K562 (cell line): ENCODE measurements around the gene CPSF7. TPM values are rescaled to one million over a fixed set of nuclear protein-coding genes. Genes with fewer than 3 reads are reported as not detected.

ENCODE experiments used
- CBFB ChIP-seq: sonication (generic); formaldehyde crosslinking; IDR thresholded peaks from 2 replicates; pipeline ENCODE4 v1.4.0; 2020; ENCODE audit warnings: mild to moderate bottlenecking, missing genetic modification reagents
- DPF2 ChIP-seq: fragments of 450-650 bp; IDR thresholded peaks from 2 replicates; pipeline ENCODE4 v1.6.1; 2016
- FOSL1 ChIP-seq: fragments of 200-800 bp; sonication (Bioruptor generic); conservative IDR thresholded peaks from 2 replicates; pipeline ENCODE4 v1.6.1; 2016; ENCODE audit warnings: missing genetic modification characterization, missing compliant biosample characterization
- HMGXB4 ChIP-seq: sonication (generic); formaldehyde crosslinking; IDR thresholded peaks from 2 replicates; pipeline ENCODE4 v1.8.1; 2023; ENCODE audit warnings: mild to moderate bottlenecking, missing genetic modification reagents
- HNRNPL ChIP-seq: fragments of 200-400 bp; formaldehyde crosslinking; IDR thresholded peaks from 2 replicates; pipeline ENCODE4 v1.6.1; 2017; ENCODE audit warnings: low read depth, mild to moderate bottlenecking, low read length
- KAT7 ChIP-seq: sonication (generic); formaldehyde crosslinking; IDR thresholded peaks from 2 replicates; pipeline ENCODE4 v1.8.0; 2022; ENCODE audit warnings: missing genetic modification reagents, mild to moderate bottlenecking, borderline replicate concordance
- SIX5 ChIP-seq, 2 experiments: IDR thresholded peaks; 2 replicates each; pipeline ENCODE4 v1.6.1; 2011; ENCODE audit warnings: low read length in 2 of 2, borderline replicate concordance in 1 of 2, low read depth in 1 of 2, mild to moderate bottlenecking in 1 of 2, moderate library complexity in 1 of 2; ENCODE audit not compliant: insufficient read depth in 1 of 2
- SNRNP70 ChIP-seq: fragments of 200-400 bp; formaldehyde crosslinking; optimal IDR thresholded peaks from 2 replicates; pipeline ENCODE3; 2017; ENCODE audit warnings: low read depth, low read length
- THRB ChIP-seq: fragments of 450-650 bp; formaldehyde crosslinking; conservative IDR thresholded peaks from 2 replicates; pipeline ENCODE4 v1.4.0; 2022; ENCODE audit warnings: mild to moderate bottlenecking, missing genetic modification characterization
- YY1 ChIP-seq, 3 experiments: IDR thresholded peaks; 2 replicates each; pipeline ENCODE4 v1.6.1; 2011; ENCODE audit warnings: low read length in 2 of 3, mild to moderate bottlenecking in 2 of 3, moderate library complexity in 2 of 3, borderline replicate concordance in 1 of 3, control low read depth in 1 of 3, low read depth in 1 of 3; ENCODE audit not compliant: insufficient read depth in 3 of 3, insufficient replicate concordance in 2 of 3, control insufficient read depth in 1 of 3, insufficient read length in 1 of 3; ENCODE audit errors: extremely low read depth in 1 of 3
- ZNF609 ChIP-seq: sonication (generic); formaldehyde crosslinking; IDR thresholded peaks from 2 replicates; pipeline ENCODE4 v1.8.1; 2023; ENCODE audit warnings: missing genetic modification reagents, mild to moderate bottlenecking, borderline replicate concordance
- ZNF77 ChIP-seq: fragments of 250-450 bp; sonication (Bioruptor Pico); IDR thresholded peaks from 2 replicates; pipeline ENCODE4 v1.5.0; 2020
- polyA plus RNA-seq, 8 experiments: library from polyadenylated mRNA; depleted of rRNA in 4 of 8; stranded (reverse) in 5 of 8; unstranded in 3 of 8; fragments of >200 nt; fragmentation: Nextera tagmentation in 2 of 8; fragmentation: Illumina TruSeq in 1 of 8; extraction: Ambion mirVana in 2 of 8; extraction: Trizol in 1 of 8; gene quantifications; 2 replicates each; pipeline versions ENCODE4 v1.2.1 to v1.2.3, GENCODE V29; 2011 to 2014; ENCODE audit warnings: inconsistent platforms in 1 of 8, missing spikeins in 1 of 8
- total RNA-seq, 7 experiments: library from RNA; depleted of rRNA in 6 of 7; stranded (reverse); fragments of >200 nt in 6 of 7; fragmentation: Illumina TruSeq in 2 of 7; extraction: Trizol in 2 of 7; gene quantifications; 2 replicates each; pipeline versions ENCODE4 v1.2.1 to v1.2.3, GENCODE V29; 2011 to 2021; ENCODE audit warnings: low replicate concordance in 1 of 7
- TF ChIP-seq, protein P1 (sequence below): fragments of 250-450 bp; sonication (Bioruptor Pico); IDR thresholded peaks from 2 replicates; pipeline ENCODE4 v1.8.0; 2022; ENCODE audit warnings: moderate library complexity, mild to moderate bottlenecking, inconsistent platforms
- TF ChIP-seq, protein P2 (sequence below): IDR thresholded peaks from 2 replicates; pipeline ENCODE4 v1.6.1; 2011; ENCODE audit not compliant: insufficient read length; ENCODE audit errors: extremely low read depth

Gene CPSF7
- total and polyA plus RNA-seq, 9 of the 15 experiments (the other 6 are each of a cell fraction or from before 2014, with no cell fraction given) = 14.8 to 104 (median 44.1) TPM

- 0 out of 4 replicates have a peak, but pooled peaks of 1 of the 2 experiments have one; percentile 5 for TF ChIP-seq SIX5 (IDR thresholded peaks at IDR 0.05; ENCODE audit: borderline replicate concordance in 1 of 2, insufficient read depth in 1 of 2, low read depth in 1 of 2, low read length in 2 of 2)
- TF ChIP-seq THRB (CRISPR knock-in tag) = peak; percentile 86; the same call in 1 of the 2 replicates
- TF ChIP-seq HMGXB4 (CRISPR knock-in tag) = peak; percentile 48; the same call in 1 of the 2 replicates
- peak; percentile 88 for TF ChIP-seq KAT7 (CRISPR knock-in tag)
- TF ChIP-seq, protein P1, sequence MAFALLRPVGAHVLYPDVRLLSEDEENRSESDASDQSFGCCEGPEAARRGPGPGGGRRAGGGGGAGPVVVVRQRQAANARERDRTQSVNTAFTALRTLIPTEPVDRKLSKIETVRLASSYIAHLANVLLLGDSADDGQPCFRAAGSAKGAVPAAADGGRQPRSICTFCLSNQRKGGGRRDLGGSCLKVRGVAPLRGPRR (CRISPR knock-in tag) = no peak
- TF ChIP-seq DPF2 = 0 out of 2 replicates have a peak, but pooled peaks have one; percentile 15
- 0 out of 2 replicates have a peak, but pooled peaks have one; percentile 68 for TF ChIP-seq ZNF609 (CRISPR knock-in tag)
- TF ChIP-seq CBFB = peak; percentile 56; the same call in 1 of the 2 replicates
- TF ChIP-seq HNRNPL = 0 out of 2 replicates have a peak, but pooled peaks have one; percentile 28
- no peak for TF ChIP-seq SNRNP70
- peak; percentile 14; the same call in 1 of the 2 replicates for TF ChIP-seq FOSL1 (tag)
- TF ChIP-seq YY1 (IDR thresholded peaks at IDR 0.05; ENCODE audit: borderline replicate concordance in 1 of 3, control insufficient read depth in 1 of 3, extremely low read depth in 1 of 3, insufficient read depth in 3 of 3, insufficient read length in 1 of 3, insufficient replicate concordance in 2 of 3, low read depth in 1 of 3, low read length in 2 of 3) = peak; percentile 78 to 95 (median 94)
- TF ChIP-seq, protein P2, sequence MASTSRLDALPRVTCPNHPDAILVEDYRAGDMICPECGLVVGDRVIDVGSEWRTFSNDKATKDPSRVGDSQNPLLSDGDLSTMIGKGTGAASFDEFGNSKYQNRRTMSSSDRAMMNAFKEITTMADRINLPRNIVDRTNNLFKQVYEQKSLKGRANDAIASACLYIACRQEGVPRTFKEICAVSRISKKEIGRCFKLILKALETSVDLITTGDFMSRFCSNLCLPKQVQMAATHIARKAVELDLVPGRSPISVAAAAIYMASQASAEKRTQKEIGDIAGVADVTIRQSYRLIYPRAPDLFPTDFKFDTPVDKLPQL = no peak
- TF ChIP-seq ZNF77 (CRISPR knock-in tag) = no peak
Observed at GRCh38 chr11:61429691-61430582, at the start of gene CPSF7, which contains the start of gene SDHAF2 (continued).
